Bone marrow (tissue), 2 donors: ENCODE data around the gene PLPPR1.

Source experiments
- DNase-seq, 2 donors: peaks; one replicate each; lab custom pipeline; 2025; lab: John Stamatoyannopoulos, UW

PLPPR1 gene

GRCh38 chr9:101350285-101350684 is 321.8 kb downstream of the PLPPR1 start:
- DNase-seq, result no peak

- DNase-seq, result no peak
These were observed 324.5 kb downstream of the PLPPR1 start for GRCh38 chr9:101352892-101353463.

GRCh38 chr9:101353683-101354082 is 325.2 kb downstream of the PLPPR1 start:
- no peak for DNase-seq

DNA sequence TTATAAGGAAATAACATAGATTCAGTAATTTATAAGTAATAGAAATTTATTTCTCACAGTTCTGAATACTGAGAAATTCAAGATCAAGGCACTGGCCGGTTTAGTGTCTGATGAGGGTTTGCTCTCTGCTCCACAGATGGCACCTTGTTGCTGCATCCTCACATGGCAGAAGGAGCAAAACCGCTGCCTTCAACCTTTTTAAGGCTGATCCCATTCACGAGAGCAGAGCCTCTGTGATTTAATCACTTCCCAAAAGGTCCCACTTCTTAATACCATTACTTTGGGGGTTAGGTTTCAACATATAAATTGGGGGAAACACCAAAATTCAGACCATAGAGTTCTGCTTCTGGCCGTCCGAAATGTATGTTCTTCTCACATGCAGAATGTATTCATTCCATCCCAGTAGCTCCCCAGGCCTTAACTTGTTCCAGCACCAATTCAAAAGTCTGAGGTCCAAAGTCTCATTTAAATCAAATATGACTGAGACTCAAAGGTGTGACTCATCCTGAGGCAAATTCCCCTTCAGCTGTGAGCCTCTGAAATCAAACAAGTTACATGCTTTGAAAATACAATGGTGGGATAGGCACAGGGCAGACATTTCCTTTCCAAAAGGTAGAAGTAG is 325.7 kb downstream of the PLPPR1 start:
- DNase-seq, result no peak

- no peak for DNase-seq
These were observed 326.5 kb downstream of the PLPPR1 start for GRCh38 chr9:101354765-101355708.

DNA sequence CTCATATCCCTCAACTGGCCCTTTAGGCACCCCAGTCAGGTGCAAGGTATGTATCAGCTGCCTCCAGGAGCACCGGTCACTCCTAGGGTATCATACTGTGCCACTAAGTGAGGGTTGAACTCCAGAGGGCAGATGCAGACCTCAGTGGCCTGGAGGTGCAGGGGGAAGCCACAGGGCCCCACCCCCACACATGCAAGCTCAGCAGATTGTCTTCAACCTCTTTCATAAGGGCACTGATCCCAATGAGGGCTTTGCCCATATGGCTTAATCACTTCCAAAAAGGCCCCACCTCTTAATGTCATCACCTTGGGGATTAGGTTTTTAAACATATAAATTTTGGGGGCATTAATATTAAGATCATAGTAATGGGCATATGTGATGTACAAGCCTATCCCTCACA is 328.1 kb downstream of the PLPPR1 start:
- no peak for DNase-seq

GRCh38 chr9:101359679-101360078 is 331.2 kb downstream of the PLPPR1 start:
- DNase-seq, result no peak

GRCh38 chr9:101360647-101361046 is 332.1 kb downstream of the PLPPR1 start:
- DNase-seq, result no peak

- DNase-seq, result no peak
These were observed 333.9 kb downstream of the PLPPR1 start for GRCh38 chr9:101362450-101362849.

GRCh38 chr9:101365181-101365580 is 336.7 kb downstream of the PLPPR1 start:
- no peak for DNase-seq

- no peak for DNase-seq
These were observed 337.7 kb downstream of the PLPPR1 start for GRCh38 chr9:101366038-101366756.

DNA sequence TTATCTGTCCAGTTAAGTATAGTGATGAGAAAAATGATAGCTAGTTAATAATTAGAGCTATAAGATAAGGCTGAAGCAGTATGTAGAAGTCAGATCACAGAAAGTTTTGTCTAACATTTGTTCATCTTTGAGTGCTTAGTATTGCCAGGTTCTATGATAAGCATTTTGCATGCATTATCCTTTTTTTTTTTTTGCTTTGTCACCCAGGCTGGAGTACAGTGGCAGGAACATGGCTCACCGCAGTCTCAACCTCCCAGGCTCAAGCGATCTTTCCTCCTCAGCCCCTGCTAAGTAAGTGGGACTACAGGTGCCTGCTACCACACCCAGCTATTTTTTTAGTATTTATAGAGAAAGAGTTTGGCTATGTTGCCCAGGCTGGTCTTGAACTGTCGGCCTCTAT is 338.8 kb downstream of the PLPPR1 start:
- no peak for DNase-seq

GRCh38 chr9:101369286-101369685 is 340.8 kb downstream of the PLPPR1 start:
- no peak for DNase-seq

GRCh38 chr9:101369884-101370531 is 341.5 kb downstream of the PLPPR1 start:
- DNase-seq, result no peak

- DNase-seq, result no peak
These were observed 343.3 kb downstream of the PLPPR1 start for GRCh38 chr9:101371813-101372212.

- DNase-seq, result no peak
These were observed 344.0 kb downstream of the PLPPR1 start for GRCh38 chr9:101372327-101373118.
